GM18951 (cell line): ENCODE data around the gene ST3GAL5.

Experiments used
- POLR2A ChIP-seq: IDR thresholded peaks from 4 replicates; pipeline ENCODE4 v1.6.1; 2011; ENCODE audit warnings: mild to moderate bottlenecking; ENCODE audit not compliant: insufficient read length, insufficient read depth; ENCODE audit errors: extremely low read depth
- in situ Hi-C: fragments of 300-500 bp; cut with MboI; formaldehyde crosslinking; loops from one replicate; pipeline ENCODE4 v1.12.0; 2022; ENCODE audit warnings: low sequenced_read_pairs, mixed read lengths, inconsistent platforms; ENCODE audit not compliant: unreplicated experiment

Gene ST3GAL5

DNA sequence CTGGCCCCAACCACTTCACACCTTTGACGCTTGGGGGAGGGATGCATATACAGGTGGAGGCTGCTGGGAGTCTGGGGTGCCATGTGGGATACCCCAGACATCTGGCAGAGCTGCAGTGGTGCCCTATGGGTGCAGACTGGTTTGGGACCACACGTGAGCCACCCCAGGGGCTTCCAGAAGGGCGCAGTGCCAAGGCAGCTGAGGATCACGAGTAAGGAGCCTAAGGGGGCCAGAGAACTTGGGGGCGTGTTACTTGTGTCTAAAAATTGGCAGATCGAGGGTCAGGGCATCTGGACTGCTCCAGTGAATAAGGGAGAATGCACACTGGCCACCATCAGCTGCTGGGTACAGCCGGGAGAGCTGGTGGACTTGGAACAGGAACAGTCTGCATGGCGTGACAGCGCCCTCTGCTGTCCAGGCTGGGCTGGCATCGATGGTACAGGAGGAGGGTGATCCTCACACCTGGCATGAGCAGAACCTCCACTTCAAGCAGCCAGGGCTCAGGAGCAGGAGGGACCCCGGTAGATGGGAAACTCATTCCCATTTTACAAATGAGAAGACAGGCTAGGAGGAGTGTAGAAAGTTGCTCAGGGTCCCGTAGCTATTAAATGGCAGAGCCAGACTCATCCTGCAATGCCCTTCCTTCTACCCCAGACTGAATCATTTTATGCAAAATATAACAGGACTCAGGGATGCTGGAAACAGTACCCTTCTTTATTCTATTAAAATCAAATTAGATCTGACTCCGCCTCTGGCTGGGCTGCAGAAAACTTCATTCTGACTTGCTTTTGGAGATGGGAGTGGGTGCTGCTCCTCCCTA, 74.6 kb downstream of the ST3GAL5 start:
- in situ Hi-C loops: loop anchor here (5.0 kb wide), 1 partner anchor 77 kb away; no protein-coding TSS in a partner anchor
- no peak for TF ChIP-seq POLR2A

GRCh38 chr2:85813211-85813981, 75.4 kb downstream of the ST3GAL5 start:
- in situ Hi-C loops: loop anchor here (5.0 kb wide), 1 partner anchor 76 kb away; no protein-coding TSS in a partner anchor
- TF ChIP-seq POLR2A: no peak

DNA sequence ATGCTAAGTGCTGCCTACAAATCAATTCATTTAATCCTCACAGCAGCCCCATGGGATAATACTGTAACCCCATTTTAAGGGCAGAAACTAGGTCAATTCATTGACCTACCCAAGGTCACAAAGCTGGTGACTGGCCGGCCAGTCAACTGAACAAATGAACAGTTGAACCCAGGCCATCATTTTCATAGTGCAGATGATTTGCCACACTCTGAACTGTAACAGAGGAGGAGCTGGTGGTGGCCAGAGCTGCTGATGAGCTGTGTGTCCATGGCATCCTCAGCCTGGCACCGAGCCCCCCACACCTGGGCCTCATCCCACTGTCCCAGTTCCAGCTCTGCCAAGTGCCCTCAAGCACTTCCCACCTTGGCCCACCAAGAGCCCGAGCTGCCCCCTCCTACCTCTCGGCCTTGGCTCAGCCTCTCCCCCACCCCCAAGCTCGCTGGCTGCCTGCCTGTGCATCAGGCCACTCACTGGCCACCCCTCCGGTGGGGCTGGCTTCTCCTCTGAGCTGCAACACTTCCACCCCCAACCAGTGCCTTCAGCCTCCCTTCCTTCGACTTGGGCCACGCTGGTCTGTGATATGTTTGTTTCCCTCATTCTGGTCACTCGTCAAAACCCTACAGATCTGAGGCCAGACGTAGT, 76.6 kb downstream of the ST3GAL5 start:
- no peak for TF ChIP-seq POLR2A
- in situ Hi-C loops: loop anchor here (5.0 kb wide), 1 partner anchor 75 kb away; no protein-coding TSS in a partner anchor

- in situ Hi-C loops: loop anchor here (5.0 kb wide), 1 partner anchor 74 kb away; no protein-coding TSS in a partner anchor
- no peak for TF ChIP-seq POLR2A
Observed at GRCh38 chr2:85811180-85812093, 77.4 kb downstream of the ST3GAL5 start.

- in situ Hi-C loops: loop anchor here (5.0 kb wide), 1 partner anchor 73 kb away; no protein-coding TSS in a partner anchor
- TF ChIP-seq POLR2A: no peak
Observed at GRCh38 chr2:85810371-85811179, 78.2 kb downstream of the ST3GAL5 start.

DNA sequence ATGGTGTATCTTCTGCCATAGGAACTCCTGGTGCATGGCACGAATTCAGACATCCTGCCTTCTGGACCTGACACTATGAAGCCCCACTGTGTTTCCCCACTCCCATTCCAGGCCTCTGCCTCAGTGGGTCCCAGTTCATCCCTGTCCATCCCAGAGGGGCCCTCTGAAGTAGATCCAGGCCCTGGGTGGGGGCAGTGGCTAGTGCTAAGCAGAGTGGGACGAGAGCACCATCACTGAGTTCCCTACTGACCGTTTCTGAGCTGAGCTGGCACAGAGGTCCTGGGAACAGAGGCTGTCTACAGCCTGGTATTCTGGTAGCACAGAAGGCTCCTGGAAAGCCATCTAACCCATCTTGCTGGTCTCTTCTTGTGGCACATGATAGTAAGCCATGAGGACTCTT, 81.0 kb downstream of the ST3GAL5 start:
- in situ Hi-C loops: no loop called here

DNA sequence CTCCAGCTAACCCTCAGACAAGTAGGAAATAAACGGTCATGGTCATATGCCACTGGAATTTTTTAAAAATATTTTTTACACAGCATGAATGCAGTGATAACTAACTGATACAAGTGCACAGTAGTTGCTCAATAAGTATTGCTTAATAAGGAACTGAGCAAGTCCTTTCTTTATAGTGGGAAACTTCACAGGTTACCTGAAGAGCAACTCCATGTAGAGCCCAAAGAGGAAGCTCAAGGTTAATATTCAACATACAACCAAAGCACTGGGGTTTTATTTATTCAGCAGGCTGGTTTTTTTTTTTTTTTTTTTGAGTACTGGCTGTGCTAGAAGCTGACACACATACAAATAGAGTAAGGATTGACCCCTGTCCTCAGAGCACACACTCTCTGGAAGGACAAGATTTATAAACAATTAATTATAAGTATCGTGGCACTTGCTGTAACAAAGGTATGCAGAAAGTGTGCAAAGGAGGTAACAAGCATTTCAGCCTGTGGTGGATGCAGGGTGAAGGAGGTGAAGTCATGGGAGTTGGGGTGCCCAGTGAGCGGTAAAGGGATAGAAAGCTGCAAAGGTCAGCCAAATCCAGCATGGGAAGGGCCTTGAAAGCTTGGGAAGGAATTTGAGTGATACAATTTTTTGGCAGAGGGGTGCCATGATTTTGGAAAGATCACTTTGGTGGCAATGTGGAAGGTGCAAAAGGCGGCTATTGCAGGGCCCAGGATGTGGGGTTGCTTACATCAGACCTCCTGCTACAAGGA, 82.3 kb downstream of the ST3GAL5 start:
- no peak for TF ChIP-seq POLR2A
- in situ Hi-C loops: no loop called here

More for the DNA sequence above, 81.0 kb downstream of the ST3GAL5 start:
- no peak for TF ChIP-seq POLR2A

GRCh38 chr2:85804583-85804982, 84.2 kb downstream of the ST3GAL5 start:
- in situ Hi-C loops: no loop called here
- TF ChIP-seq POLR2A: no peak

- in situ Hi-C loops: no loop called here
- TF ChIP-seq POLR2A: no peak
Observed at GRCh38 chr2:85803704-85804425, 84.9 kb downstream of the ST3GAL5 start.

- in situ Hi-C loops: no loop called here
- no peak for TF ChIP-seq POLR2A
Observed at GRCh38 chr2:85802354-85803103, 86.3 kb downstream of the ST3GAL5 start.
